ENCODE measurements around the gene CAPN1. TPM values are rescaled to one million over a fixed set of nuclear protein-coding genes. Genes with fewer than 3 reads are reported as not detected.

Gene CAPN1
- total RNA-seq, 1 experiment from 2014 or later: 175 TPM

DNA sequence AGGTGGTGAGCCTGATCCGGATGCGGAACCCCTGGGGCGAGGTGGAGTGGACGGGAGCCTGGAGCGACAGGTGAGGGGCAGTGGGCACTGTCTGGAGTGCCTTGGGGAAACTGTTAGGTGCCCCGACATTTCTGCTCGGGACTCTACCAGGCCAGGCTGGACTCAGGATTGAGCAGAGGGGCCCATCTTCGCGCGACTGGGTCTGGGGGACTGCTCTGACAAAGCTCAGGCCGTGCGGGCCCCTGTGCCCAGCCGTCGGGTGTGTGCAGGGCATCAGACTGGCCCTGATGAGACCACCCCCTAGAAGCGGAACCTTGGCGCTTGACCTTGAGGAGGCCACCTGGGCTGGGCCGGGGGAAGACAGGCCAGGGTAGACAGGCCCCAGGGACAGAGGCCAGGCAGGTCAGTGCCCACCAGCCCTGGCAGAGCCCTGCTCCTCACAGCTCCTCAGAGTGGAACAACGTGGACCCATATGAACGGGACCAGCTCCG is 6.3 kb downstream of the CAPN1 start:
- TF ChIP-seq, protein P1, sequence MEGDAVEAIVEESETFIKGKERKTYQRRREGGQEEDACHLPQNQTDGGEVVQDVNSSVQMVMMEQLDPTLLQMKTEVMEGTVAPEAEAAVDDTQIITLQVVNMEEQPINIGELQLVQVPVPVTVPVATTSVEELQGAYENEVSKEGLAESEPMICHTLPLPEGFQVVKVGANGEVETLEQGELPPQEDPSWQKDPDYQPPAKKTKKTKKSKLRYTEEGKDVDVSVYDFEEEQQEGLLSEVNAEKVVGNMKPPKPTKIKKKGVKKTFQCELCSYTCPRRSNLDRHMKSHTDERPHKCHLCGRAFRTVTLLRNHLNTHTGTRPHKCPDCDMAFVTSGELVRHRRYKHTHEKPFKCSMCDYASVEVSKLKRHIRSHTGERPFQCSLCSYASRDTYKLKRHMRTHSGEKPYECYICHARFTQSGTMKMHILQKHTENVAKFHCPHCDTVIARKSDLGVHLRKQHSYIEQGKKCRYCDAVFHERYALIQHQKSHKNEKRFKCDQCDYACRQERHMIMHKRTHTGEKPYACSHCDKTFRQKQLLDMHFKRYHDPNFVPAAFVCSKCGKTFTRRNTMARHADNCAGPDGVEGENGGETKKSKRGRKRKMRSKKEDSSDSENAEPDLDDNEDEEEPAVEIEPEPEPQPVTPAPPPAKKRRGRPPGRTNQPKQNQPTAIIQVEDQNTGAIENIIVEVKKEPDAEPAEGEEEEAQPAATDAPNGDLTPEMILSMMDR (conservative IDR thresholded peaks at IDR 0.05): no peak
- peaks cover 45 to 68% (median 67%) of the 10 kb centered on the region in 3 experiments for H3K36me3 Mint-ChIP-seq (ENCODE audit: insufficient read depth in 1 of 3, low read depth in 3 of 3)
- Histone ChIP-seq H2BK12ac (ENCODE audit: insufficient read length, low read depth, low read length) (no peak overlapping the region), H3T11ph (ENCODE audit: low read length) (no peak overlapping the region), H3K23me2 (ENCODE audit: insufficient read length, low read depth, low read length, poor library complexity, severe bottlenecking) (no peaks in the 10 kb centered on the region), H3K27ac (ENCODE audit: insufficient read length, low read depth, low read length) (no peak overlapping the region), H3K9me3 (ENCODE audit: control insufficient read depth, low read depth, low read length) (no peaks in the 10 kb centered on the region), H3K18ac (ENCODE audit: insufficient read length, low read depth, low read length) (no peak overlapping the region), H2AFZ (ENCODE audit: low read length) (no peak overlapping the region), H3K23ac (ENCODE audit: insufficient read length, low read depth, low read length) (no peak overlapping the region), H2BK120ac (ENCODE audit: low read depth, low read length, poor library complexity, severe bottlenecking) (no peak overlapping the region), H2BK5ac (ENCODE audit: insufficient read length, low read length) (no peak overlapping the region), H3K14ac (ENCODE audit: insufficient read depth, low read length) (no peak overlapping the region), H3K4me1 (ENCODE audit: insufficient read depth, low read length) (peaks cover 9% of the 10 kb centered on the region; the same call in 1 of the 2 replicates), H3K4me2 (ENCODE audit: insufficient read depth, insufficient read length, low read length) (no peak overlapping the region), H3K79me2 (ENCODE audit: insufficient read depth, low read length) (no peaks in the 10 kb centered on the region; the same call in 1 of the 2 replicates), H2AK5ac (ENCODE audit: insufficient read length, low read length) (no peak overlapping the region), H2BK20ac (ENCODE audit: low read depth, low read length, poor library complexity, severe bottlenecking) (no peak overlapping the region), H4K91ac (ENCODE audit: insufficient read length, low read depth, low read length) (no peak overlapping the region), H4K5ac (ENCODE audit: insufficient read length, low read depth, low read length) (no peak overlapping the region), H3K56ac (ENCODE audit: insufficient read length, low read depth, low read length) (no peak overlapping the region), H3K79me1 (ENCODE audit: insufficient read depth, low read depth, low read length, poor library complexity, severe bottlenecking) (no peaks in the 10 kb centered on the region), H3K4ac (ENCODE audit: low read depth, low read length) (no peak overlapping the region), H3K27me3 (ENCODE audit: insufficient read depth, low read length) (no peaks in the 10 kb centered on the region), H2BK15ac (ENCODE audit: low read depth, low read length) (no peak overlapping the region), H3K9ac (ENCODE audit: extremely low read depth, insufficient read length, low read length) (no peak overlapping the region), H4K20me1 (ENCODE audit: control insufficient read depth, insufficient read depth, insufficient read length) (no peaks in the 10 kb centered on the region), H4K8ac (replicated peaks; ENCODE audit: insufficient read length, low read depth, low read length) (no peak overlapping the region)
- H3K27ac Mint-ChIP-seq: no peak overlapping the region
- peaks cover 33 to 36% of the 10 kb centered on the region in 2 experiments for H3K4me1 Mint-ChIP-seq
- H3K4me3 Mint-ChIP-seq: no peak overlapping the region
- no CpG with 5 or more reads among the region's 20 CpGs for WGBS (ENCODE audit: extremely low coverage, insufficient read length, low lambda C conversion rate)
- H3K9me3 Mint-ChIP-seq: no peaks in the 10 kb centered on the region
- H3K27me3 Mint-ChIP-seq (ENCODE audit: low read depth): no peaks in the 10 kb centered on the region
- no peak for DNase-seq

All from H9 (cell line).